Daoy (cell line): Measurements from ENCODE around the gene SRSF12. TPM values are rescaled to one million over a fixed set of nuclear protein-coding genes. Genes with fewer than 3 reads are reported as not detected.
A peak's percentile ranks its signal among the peaks of the same experiment; 100 is the strongest.
"Not testable (repeated sequence)": the region's sequence is repeated elsewhere in the genome, so short reads cannot be mapped to it uniquely, and the experiment has no call there.

Experiments used
- DNase-seq: peaks from one replicate; pipeline ENCODE4 v3.0.0-alpha.2; 2015; ENCODE audit warnings: low read depth
- total RNA-seq: library from RNA; depleted of rRNA; stranded (reverse); fragments of >200 nt; shearing (Covaris generic); gene quantifications from 2 replicates; pipeline ENCODE4 v1.2.3, GENCODE V29; 2014

Gene SRSF12
- total RNA-seq, 1 experiment from 2014 or later, result 0.51 TPM

DNA sequence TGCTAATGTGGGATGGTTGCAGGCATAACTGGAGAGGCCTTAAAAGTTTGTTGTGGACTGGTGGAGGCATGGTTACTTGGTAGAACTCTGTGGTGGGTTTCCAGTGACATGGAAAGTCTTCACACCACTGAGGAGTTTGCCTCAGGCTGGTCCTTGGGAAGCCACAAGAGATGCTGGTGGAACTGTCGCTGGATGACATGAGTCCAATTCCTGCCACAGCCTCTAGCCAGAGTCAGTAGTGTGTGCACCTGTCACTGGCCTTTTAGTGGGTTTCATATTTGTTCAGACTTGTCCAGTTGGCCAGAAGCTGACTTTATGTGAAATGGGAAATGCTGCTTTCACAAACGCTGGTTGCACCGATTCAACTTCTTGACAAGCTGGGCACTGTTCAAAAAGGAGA is 13.7 kb upstream of the SRSF12 start:
- DNase-seq, result no peak

DNA sequence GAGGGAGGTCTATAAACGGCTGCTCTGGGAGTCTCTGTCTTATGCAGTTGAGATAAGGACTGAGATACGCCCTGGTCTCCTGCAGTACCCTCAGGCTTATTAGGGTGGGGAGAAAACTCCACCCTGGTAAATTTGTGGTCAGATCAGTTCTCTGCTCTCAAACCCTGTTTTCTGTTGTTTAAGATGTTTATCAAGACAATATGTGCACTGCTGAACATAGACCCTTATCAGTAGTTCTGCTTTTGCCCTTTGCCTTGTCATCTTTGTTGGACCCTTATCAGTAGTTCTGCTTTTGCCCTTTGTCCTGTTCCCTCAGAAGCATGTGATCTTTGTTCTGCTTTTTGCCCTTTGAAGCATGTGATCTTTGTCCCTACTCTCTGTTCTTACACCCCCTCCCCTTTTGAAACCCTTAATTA is 10.4 kb upstream of the SRSF12 start:
- not testable (repeated sequence) for DNase-seq

DNA sequence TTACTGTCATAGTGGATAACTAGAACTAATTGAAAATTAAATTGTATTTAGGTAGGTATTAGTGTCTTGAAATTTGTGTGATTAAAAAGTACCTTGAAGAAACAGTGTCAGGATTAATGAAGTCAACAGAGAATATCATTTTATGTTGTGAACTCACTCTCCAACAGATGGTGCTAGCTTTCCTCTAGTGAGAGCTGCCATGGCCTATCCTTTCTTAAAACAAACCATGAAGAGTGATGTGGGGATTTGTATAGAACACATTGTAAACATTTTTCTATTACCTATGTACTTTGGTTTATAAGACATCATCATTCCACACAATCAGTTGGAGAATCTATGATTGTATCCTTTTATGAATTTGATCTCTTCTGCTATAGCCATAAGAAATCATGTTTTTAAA is 4.8 kb upstream of the SRSF12 start:
- peak; percentile 11 for DNase-seq

DNA sequence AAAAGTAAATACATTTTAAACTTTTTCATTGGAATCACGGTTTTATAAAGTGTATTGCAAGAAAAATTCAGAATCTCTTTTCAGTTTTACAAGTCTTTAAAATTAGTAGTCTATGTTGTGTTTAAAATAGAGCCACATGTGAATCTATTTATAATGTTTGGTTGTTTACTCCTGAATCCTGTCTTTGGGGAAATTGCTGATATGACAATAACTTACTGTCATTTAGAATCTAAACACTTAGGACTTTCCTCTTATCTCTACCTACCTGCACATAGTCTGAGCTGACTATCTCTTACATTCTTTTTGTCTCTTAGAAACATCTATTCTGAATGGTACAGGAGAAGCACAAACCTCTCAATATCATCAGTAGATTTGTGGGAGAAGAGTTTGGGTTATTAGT is 4.1 kb upstream of the SRSF12 start:
- DNase-seq, result no peak

DNA sequence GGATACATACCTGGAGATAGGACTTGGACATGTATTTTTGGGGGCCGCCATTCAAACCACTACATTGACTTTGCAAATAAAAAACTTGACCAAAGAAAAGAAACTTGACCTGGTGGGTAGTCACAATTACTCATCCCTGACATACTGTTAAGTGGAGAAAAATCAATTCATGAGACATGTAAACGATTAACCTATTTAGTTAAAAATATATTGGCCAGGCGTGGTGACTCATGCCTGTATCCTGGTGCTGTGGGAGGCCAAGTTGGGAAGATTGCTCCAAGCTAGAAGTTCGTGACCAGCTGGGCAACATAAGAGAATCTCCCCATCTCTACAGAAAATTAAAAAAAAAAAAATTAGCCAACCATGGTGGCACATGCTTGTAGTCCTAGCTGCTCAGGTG is 2.5 kb upstream of the SRSF12 start:
- peak; percentile 15 for DNase-seq

DNA sequence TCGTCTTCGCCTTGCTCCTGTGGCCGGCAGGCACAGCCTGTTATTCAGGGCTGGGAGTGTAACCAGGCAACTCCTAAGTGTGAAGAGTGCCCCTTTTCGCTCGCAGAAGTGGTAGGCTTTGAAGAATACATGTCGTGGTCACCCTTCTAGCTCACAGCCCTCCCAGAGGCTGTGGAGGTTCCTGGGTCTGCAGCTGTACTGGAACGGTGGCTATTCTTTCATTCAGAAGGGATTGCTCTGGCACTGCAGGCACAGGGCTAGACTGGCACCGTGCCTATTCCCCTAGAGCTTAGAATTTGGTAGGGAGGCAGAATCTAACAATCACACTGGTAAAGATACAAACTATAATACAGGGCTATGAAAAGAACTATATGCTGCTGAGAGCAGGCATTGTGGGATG is 1.1 kb upstream of the SRSF12 start:
- DNase-seq, result no peak

DNA sequence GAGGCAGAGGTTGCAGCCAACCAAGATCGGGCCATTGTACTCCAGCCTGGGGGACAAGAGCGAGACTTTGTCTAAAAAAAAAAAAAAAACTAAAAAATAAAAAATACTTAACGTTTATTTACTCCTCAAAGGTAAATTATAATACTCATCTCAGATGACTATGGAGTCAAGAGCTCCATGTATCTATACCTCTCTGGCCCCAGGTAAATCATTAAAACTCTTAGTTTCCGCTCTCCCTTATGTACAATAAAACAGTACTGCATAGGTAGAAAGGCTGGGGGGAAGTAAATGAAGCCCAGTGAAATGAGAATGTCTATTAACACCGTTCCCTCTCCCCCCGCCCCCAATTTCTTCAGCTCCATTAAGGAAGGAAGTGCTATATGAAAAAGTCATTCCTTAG is 1.2 kb downstream of the SRSF12 start:
- no peak for DNase-seq

DNA sequence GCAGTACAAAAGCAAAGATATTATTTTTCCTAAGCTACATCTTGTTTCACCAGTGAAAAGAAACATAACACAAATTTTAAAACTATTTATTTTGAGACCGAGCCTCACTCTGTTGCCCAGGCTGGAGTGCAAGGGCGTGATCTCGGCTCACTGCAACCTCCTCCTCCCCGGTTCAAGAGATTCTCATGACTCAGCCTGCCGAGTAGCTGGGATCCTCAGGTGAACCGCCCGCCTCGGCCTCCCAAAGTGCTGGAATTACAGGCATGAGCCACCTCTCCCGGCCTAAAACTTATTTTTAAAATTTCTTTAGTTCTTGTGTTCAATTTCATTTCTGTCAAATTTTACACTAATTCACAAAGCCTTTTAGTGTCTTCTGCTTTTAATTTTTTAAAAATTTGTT is 5.9 kb downstream of the SRSF12 start:
- DNase-seq, result no peak

DNA sequence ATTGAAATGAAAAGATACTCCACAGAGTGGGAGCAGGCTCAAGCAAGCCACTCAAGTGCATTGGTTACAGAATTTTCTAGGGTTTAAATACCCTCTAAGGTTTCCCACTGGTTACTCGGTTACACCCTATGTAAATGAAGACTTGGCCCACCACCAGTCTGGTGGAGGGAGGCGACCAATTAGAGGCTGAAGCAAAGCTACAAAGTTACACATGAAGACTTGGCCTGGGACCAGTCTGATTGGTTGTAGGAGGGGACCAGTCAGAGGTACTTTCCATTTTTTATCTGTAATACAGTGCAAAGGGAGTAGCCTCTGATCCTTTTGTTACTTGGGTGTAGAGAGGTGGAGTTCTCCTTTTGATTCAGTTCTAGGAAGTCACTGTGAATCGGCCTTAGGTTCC is 7.6 kb downstream of the SRSF12 start:
- no peak for DNase-seq

DNA sequence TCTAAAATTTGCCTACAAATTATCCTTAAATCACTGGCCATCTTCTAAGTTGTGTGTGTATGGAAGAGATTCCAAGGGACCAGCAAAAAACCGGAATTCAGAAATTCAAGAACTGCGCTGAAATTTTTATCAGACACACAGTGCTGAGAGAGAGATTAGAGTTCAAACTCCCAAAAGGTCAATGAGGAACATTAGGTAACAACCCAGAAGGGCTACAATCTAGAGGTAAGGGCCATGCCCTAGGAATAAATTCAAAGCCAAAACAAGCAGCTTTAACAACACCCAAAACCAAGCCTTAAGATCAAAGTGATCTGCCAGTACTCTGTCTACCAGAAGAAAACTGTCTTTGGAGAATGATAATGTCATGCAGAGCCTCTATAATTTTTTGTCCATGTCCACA is 17.8 kb downstream of the SRSF12 start:
- no peak for DNase-seq

DNA sequence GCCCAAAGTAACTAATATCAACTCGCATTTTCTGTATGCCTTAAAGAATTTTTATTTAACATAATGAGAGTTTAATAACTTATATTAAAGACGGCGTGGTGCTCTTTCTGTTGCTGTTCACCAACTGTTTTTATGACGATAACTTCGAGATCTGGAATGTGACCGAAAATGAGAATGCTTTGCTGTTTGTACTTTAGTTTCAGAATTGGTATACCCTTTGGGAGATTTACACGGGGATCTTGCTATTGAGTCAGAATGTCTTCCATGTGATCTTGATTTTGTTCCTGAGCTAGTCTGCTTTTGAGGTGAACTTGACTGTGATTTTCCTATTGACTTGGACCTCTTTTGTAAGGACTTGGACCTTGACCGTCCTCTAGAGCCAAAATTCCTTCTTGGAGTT is 19.4 kb downstream of the SRSF12 start:
- DNase-seq, result no peak

DNA sequence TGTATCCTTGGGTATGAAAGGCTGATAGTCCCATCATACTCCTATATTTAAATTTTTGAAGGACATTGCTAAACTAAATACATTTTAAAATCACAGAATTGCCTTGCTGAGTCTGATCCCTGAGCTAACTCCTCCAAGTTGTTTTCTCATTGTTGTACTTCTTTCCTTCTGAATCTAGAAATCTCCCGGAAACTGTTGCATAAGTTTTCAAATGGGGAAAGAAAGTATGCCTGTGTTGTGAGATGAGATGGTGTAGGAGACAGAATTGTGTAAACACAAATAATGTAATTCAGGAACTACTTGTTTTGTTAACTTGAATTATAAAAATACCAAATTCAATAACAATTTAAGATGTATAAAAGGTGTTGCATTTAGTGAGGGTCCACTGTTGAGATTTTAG is 30.0 kb downstream of the SRSF12 start:
- DNase-seq, result no peak

DNA sequence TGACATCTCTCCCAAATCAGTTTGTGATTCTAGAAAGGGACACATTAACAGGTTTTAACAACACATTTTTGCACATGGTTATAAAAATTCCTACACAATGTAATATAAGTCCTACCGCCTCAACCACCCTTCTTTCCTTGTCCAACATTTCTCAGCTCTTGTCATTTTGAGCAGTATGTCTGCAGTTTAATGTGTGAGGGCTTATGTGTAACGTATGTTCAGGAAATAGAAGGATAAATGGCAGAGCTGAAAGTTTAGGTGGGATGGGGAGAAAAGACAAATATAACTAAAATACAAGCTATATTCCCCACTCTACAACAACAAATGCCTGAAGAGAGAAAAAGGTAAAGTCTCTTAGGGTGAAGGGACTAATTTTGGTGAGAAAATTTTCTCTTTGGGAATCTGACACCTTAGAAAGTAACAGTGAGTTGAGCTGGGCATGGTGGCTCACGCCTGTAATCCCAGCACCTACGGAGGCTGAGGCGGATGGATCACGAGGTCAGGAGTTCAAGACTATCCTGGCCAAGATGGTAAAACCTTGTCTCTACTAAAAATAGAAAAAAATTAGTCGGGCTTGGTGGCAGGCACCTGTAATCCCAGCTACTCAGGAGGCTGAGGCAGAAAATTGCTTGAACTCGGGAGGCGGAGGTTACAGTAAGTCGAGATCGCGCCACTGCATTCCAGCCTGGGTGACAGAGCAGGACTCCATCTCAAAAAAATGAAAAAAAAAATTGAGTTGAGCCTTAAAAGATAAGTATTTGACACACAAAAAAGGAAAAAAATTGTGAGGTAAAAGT is 32.3 kb downstream of the SRSF12 start:
- no peak for DNase-seq

DNA sequence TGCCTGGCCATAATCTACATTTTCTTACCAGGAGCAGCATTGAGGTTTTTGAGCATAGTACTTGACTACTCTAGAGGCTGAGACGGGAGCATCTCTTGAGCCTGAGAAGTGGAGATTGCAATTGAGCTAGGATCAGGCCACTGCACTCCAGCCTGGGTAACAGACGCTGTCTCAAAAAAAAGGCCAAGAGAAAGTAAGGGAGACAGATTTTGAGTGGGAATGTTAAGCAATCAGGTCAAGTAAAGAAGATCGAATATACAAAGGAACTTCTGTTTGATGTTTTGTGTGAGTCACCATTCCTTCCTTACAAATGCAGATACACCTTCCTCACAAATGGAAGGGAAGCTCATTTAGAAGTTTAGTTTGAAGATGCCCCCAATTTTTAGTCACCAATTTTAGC is 32.9 kb downstream of the SRSF12 start:
- no peak for DNase-seq

DNA sequence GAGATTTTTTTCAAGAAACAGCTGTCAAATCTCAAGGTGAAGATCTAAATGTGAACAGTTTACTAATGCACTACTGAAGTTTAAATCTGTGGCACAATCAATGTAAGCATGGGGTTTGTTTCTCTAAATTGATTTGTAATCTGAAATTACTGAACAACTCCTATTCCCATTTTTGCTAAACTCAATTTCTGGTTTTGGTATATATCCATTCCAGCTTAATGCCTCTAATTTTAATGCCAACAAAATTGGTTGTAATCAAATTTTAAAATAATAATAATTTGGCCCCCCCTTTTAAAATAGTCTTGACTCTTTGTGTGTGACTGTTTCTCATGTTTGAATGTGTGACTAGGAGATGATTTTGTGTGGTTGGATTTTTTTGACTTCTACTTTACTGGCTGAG is 33.3 kb downstream of the SRSF12 start:
- no peak for DNase-seq

DNA sequence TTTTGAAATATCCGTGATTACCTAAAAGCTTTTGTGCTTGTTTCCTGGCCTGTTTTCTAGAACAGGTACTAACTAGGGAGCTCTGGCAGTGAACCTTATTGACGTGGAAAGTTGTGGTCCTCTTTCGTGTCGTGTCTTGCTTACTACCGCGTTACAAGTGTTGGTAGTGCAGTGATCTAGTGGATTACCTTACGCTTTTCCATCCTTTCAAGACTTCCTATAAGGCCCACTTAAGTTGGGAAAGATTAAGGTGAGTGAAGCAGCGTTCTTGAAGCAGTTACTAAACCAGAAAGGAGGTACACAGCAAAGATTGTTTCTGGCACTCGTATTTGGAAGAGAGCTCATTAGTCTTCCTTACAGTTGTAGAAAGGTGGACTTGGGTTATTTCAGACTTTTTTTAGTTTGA is 35.4 kb downstream of the SRSF12 start:
- DNase-seq, result peak; percentile 9

DNA sequence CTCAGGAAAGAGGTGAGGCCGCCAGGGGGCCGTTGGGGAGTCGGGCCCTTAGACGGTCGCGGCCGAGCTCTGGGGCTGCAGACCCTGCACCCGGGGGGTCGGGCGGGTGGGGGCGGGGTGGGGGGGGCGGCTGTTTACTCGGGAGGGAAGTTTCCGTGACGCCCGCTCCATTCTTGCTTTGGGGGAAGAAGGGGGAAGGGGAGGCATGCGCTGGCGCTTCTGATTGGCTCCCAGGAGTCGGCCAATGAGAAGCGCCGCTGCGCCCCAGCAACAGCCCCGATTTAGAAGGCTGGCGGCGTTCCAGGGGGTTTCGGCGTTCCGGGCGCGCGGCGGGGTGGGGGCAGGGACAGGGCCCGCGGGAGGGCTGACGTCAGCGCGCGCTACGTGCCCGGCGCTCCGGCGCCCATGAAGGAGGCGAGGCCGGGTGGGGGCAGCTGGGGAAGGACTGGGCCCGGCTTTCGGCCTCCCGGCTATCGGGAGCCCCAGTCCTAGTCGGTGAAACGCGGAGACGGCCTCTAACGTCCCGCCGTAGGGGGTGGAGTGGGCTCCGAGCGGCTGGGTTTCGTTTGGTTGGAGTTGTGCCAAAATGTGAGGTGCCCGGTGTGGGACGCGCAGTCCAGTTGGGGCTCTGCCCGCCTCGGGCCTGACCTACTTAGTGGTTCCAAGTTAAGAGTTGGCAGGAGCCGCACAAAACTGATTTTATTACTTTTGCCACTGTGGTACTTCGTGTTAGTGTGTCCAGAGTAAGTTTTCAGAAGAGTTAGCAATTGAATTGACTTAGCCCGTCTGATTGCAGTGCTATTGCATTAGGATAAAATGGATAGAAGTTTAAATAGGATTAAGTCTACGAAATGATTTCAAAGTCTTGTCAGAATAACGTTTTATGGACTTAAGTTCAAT is 36.2 kb downstream of the SRSF12 start:
- peak; percentile 95 for DNase-seq

DNA sequence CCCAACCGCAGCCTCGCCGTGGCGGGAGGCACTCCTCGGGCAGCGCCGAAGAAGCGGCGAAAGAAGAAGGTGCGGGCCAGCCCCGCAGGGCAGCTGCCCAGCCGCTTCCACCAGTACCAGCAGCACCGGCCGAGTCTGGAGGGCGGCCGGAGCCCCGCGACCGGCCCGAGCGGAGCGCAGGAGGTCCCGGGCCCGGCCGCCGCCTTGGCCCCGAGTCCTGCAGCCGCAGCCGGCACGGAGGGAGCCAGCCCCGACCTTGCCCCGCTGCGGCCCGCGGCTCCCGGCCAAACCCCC is 36.8 kb downstream of the SRSF12 start:
- peak; percentile 28 for DNase-seq

DNA sequence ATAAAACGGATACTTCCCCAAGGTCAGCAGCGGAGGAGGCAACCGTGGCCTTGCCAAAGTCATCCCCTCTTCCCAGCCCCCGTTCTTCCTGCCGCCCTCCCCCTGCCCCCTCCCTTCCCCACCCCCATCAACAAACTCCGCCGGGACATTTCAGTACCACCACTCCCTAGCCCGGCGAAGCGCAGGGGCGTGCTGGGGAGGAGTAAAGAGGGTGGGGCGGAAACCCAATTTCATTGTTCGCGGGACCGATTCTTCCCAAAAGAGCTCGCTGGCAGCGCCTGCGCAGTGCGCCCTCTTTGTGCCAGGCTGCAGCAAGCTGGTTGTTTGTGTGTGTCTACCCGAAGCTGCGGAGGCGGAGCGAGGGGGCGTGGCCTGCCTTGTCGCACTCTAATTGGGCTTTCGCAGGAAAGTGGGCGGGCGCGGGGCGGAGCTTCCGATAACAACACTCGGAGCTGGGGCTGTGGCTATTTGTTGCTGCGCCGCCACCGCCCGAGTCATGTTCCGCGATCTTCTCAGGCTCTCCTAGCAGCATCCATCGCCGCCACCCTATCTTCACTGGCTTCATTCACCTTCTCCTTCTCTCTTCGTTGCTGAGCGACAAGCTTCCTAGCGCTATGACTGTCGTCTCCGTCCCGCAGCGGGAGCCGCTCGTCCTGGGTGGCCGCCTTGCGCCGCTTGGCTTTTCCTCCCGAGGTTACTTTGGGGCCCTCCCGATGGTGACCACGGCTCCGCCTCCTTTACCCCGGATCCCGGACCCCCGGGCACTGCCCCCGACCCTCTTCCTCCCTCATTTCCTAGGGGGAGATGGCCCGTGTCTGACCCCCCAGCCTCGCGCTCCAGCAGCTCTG is 37.4 kb downstream of the SRSF12 start, which contains the start of gene PNRC1:
PNRC1 (plus strand) TSS at position 471 of the 848 bp plus-strand sequence; CDS start at position 615, 144 bp downstream.
- peak; percentile 99 for DNase-seq

DNA sequence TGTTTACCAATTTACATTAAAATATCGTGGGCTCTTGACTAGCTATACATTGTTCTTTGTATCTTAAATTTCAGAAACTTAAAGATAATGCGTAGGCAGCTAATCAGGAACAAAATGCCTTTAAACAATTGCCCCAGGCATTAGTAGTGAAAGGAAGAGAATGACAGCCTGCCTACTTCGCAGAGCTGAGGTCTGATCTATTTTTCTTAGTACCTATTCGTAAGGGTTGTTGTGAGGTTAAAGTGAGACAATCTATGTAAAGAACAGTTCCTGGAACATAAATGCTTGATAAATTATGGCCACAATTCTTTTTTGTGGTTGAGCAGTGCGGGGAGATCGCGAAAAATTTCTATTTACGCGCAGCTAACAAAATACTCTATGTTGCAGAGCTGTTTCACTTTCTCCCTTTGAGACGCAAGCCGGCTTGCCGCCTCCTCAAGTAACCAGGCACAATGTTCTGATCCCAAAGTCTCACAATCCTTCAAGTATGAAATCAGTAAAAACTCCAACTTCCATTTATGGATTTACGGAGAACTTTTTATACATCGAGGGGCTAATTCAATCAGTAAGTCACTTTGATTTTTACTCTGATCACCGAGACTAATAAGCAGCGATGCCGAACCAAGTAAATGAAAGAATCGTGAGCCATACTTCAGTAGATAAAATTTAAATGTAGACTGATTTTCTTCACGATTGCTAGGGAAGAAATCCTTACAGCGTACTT is 38.2 kb downstream of the SRSF12 start:
- DNase-seq, result peak; percentile 52

DNA sequence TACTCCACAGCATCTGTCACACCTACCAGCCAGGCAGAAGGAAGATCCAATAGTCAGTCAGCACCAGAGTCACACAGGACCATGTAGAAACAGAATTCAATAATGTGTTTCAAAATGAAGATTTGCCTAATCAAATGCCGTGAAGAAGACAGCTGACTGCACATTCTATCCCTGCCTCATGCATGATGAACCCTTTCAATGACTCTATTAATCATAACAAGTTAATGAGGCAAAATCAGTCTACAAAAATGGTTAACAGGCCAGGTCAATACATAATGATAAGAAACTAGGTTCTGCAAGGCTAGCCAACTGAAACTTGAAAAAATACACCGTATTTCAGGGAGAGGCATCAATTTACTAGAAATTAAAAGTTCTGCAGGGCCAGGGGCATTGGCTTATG is 44.0 kb downstream of the SRSF12 start:
- no peak for DNase-seq
